HG02588 (cell line): ENCODE data around the gene TMEM273.

ENCODE experiments used
- ATAC-seq: cut with Tn5 transposase; IDR thresholded peaks from one replicate; pipeline ENCODE4 v1.9.1; 2021; ENCODE audit warnings: mild to moderate bottlenecking, moderate library complexity; ENCODE audit not compliant: unreplicated experiment

Gene TMEM273

DNA sequence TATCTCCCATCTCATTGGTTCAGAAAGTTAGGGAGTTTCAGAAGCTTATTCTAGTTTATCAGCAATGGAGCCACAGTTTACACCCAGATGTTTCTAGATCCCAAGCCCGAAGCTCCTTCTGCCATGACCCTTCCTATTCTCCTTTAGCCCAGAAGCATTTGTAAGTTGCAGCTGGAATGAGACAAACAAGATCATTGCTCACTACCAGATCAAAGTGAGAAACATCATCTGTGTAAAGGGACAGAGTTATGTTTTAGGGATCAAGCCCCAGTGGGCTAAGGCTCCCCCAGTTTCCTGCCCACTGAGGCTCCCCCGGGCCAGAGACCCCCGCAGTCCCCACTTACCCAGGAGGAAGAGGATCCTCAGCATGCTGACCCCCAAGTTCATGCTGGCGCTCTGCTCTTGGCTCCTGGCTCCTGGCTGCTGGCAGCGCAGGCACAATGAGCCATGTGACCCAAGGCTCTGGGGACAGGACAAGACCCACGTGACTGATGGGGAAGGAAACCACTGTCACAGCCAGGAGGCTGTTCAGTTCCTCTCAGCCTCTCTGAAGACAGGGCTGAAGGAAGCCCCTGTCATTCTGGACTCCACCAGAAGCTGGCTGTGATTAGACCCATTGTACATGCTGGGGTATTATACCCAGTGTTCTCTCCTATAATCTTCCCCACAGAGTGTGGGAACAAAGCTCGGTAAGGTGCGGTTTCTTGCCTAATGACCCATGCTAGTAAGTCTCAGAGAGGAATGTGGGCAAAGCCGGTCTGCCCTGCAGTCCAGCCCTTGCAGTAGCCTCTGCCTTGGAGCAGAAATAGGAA lies at the start of gene TMEM273:
Gene TMEM273, minus strand, starts transcription at position 442 of the 812 bp plus-strand sequence. Its CDS starts 55 bp downstream, at position 387.
- peak; percentile 84 for ATAC-seq

GRCh38 chr10:49237985-49238384 lies 49.8 kb upstream of the TMEM273 start:
- no peak for ATAC-seq

DNA sequence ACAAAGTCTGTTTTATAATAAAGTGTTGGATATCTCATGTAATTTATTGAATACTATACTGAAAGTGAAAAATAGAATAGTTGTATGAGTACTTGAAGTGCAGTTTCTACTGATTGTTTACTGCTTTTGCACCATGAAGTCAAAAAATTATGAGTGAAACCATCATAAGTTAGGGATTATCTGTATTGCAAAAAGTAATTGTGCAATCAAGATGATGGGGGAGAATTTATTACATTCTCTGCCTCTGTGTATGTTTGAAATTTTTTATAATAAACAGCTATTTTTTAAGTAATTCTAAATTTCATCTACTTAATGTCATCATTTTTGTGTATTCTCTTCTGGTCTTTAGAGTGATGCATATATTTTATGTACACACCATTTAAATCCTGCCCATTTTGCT lies 47.2 kb upstream of the TMEM273 start:
- no peak for ATAC-seq

DNA sequence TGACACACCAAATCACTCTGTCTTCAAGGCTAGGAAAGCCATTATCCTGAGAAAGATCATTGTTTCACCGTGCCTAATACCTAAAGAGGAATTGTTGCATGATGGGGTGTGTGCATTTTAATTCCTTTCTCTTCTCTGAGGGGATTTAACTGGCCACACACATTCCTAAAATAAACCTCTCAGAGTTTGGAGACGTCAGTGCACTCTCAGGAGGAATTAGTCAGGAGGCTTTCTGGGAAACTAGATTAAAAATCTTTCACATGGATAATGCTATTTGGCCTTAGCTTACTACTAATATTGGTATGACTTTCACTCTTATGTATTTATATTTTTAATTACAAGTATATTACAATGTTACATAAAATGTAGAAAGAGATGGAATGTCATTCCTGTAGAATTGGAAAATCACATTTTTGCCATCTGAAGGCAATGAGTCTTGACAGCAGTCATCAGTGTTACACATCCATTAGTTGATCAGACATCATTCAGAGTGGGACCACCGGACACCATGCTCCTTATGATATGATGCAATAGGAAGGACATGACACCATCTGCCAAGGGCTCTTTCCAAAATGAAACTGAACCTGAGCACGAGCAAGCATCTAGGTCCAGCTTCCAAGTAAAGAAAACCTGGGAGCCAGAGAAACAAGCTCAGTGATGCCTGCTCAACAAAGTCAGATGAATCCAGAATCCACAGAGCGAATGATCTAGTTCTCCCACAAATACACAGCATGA lies 43.1 kb upstream of the TMEM273 start:
- ATAC-seq, result no peak

DNA sequence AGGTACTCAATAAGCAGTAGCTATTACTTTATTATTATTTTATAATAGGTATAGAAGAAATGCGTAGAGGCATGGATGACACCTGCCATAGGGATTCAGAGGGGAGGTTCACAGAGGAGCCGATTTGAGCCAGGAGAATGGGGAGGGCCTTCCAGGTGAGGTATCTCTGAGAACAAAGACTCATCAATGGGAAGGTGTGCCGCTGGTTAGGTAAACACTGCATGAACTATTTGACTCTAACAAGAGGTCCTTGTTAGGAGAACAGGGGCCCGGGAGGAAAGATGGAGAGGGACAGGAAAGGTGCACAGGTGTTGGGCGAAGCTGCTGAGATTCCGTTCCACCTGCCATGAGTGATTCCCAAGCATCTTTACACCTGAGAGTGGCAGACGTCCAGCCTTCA lies 41.8 kb upstream of the TMEM273 start:
- ATAC-seq, result no peak

GRCh38 chr10:49228677-49229076 lies 40.5 kb upstream of the TMEM273 start:
- ATAC-seq, result no peak

DNA sequence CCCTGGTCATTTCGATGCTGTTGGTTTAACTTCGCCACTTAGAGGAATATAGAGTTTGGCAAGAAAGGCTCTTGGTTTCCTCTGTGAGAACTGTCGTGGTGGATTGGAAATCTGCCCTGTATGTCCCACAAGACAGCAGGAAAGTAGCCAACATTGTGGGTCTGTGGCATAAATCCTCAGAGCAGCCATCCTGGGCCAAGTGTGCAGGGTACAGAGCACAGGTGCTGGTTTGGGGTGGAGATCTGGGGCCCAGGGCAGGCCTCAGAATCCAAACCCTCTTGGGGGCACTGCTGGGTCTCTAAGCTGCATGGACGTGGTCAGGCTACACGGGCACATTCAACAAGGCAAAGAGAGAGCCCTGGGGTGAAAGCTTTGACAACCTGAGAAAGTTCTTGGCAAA lies 39.2 kb upstream of the TMEM273 start:
- ATAC-seq, result no peak

- ATAC-seq, result no peak
Observed at GRCh38 chr10:49226594-49226993, 38.4 kb upstream of the TMEM273 start.

GRCh38 chr10:49225218-49225876 lies 37.2 kb upstream of the TMEM273 start:
- ATAC-seq, result no peak

GRCh38 chr10:49223205-49223604 lies 35.0 kb upstream of the TMEM273 start:
- ATAC-seq, result no peak

DNA sequence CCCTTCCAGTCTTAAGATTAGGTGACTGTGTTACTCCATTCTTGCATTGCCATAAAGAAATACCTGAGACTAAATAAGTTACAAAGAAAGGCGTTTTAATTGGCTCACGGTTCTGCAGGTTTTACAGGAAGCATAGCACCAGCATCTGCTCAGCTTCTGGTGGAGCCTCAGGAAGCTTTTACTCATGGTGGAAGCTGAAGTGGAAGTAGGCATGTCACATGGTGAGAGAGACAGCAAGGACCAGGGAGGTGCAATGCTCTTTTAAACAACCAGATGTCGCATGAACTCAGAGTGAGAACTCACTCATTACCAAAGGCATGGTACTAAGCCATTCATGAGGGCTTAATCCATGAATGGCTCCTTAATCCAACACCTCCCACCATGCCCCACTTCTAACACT lies 34.0 kb upstream of the TMEM273 start:
- ATAC-seq, result no peak

DNA sequence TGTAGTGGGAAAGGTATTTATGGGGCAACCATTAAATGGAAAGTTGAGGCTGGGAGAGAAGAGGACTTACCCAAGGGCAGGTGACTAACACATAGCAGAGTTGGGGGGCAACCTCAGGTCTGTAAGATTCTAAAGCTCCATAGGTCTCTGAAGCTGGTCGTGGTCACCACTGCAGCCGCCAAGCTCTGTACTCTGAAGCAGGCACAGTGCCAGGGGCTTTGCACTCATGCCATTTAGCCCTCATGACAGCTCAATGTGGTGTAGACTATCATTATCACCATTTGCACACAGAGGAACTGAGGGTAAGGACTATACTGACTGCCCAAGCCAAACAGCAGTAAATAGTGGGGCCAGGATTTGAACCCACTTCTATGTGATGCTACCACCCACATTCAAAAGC lies 32.5 kb upstream of the TMEM273 start:
- ATAC-seq, result no peak

DNA sequence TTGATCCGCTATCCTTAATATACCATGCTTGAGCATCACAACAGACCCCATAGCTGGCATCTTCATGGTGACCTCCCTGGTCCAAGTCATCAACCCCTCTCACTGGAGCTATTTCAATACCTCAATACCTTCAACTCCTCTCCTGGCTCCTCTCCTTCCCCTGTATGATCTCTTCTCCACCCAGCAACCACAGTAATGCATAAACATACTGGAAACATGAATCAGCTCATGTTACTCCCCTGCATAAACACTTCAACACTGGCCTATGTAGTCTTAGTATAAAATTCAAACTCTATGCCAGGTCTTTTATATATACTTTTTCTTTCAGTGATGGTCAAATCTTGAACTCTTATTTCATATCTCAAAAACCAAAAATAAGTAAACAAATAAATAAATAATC lies 31.8 kb upstream of the TMEM273 start:
- no peak for ATAC-seq

- no peak for ATAC-seq
Observed at GRCh38 chr10:49219248-49219647, 31.1 kb upstream of the TMEM273 start.

- ATAC-seq, result no peak
Observed at GRCh38 chr10:49218480-49218879, 30.3 kb upstream of the TMEM273 start.

DNA sequence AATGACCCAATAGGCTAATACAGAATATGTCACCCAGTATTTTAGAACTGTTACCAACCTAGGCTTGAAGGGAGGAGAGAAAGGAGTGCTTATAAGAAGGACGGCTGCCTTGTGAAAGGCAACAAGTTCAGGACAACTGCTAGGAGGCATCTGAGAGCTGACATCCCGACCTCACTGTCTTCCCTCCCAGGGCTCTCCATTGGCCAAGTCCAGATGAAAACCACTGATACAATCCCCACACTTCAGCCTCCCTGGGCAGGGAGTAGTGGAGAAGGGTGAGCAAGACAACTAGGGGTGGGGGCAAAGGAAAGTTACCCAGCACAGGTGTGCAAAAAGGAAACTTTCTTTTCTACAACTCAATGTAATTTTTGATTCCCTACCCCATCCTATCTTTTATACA lies 29.5 kb upstream of the TMEM273 start:
- ATAC-seq, result no peak

GRCh38 chr10:49213211-49213610 lies 25.0 kb upstream of the TMEM273 start:
- ATAC-seq, result no peak

- no peak for ATAC-seq
Observed at GRCh38 chr10:49212783-49213182, 24.6 kb upstream of the TMEM273 start.

GRCh38 chr10:49212076-49212475 lies 23.9 kb upstream of the TMEM273 start:
- no peak for ATAC-seq

- no peak for ATAC-seq
Observed at GRCh38 chr10:49208996-49209395, 20.8 kb upstream of the TMEM273 start.

- ATAC-seq, result peak; percentile 44
Observed at GRCh38 chr10:49207936-49208487, 19.8 kb upstream of the TMEM273 start.
